GM23338 (cell line): ENCODE data around the gene HAPLN2. TPM values are rescaled to one million over a fixed set of nuclear protein-coding genes. Genes with fewer than 3 reads are reported as not detected.

Experiments used
- ATAC-seq: fragments of 200-7000 bp; cut with Tn5 transposase; 3 replicates; pipeline ENCODE4 v1.9.1; 2020
- DNase-seq: peaks from one replicate; pipeline ENCODE4 v3.0.0-alpha.2; 2015; ENCODE audit warnings: low spot score
- H2AFZ ChIP-seq: fragments of 200-600 bp; sonication (generic); 2 replicates; pipeline ENCODE4 v1.8.0; 2016; ENCODE audit warnings: antibody characterized with exemption, mild to moderate bottlenecking, moderate library complexity
- H3F3A ChIP-seq: fragments of 200-600 bp; sonication (generic); replicated peaks from 2 replicates; pipeline ENCODE4 v1.8.0; 2017; ENCODE audit warnings: antibody characterized with exemption, mixed run types, low read depth
- H3K27ac ChIP-seq: fragments of 200-600 bp; sonication (generic); 2 replicates; pipeline ENCODE4 v1.6.1; 2016; ENCODE audit warnings: low read depth
- H3K27me3 ChIP-seq: fragments of 200-600 bp; sonication (generic); 2 replicates; pipeline ENCODE4 v1.8.0; 2016; ENCODE audit warnings: mild to moderate bottlenecking, mixed run types, moderate library complexity; ENCODE audit not compliant: insufficient read depth
- H3K36me3 ChIP-seq: fragments of 200-600 bp; sonication (generic); 2 replicates; pipeline ENCODE4 v1.8.0; 2016; ENCODE audit warnings: mild to moderate bottlenecking; ENCODE audit not compliant: insufficient read depth
- H3K4me1 ChIP-seq: fragments of 200-600 bp; sonication (generic); 2 replicates; pipeline ENCODE4 v1.8.0; 2016; ENCODE audit warnings: mild to moderate bottlenecking, moderate library complexity; ENCODE audit not compliant: insufficient read depth
- H3K4me2 ChIP-seq: fragments of 200-600 bp; sonication (generic); 2 replicates; pipeline ENCODE4 v1.7.1; 2017; ENCODE audit warnings: mixed run types
- H3K4me3 ChIP-seq: fragments of 200-600 bp; sonication (generic); 2 replicates; pipeline ENCODE4 v1.6.1; 2016; ENCODE audit warnings: mixed run types
- H3K79me2 ChIP-seq: fragments of 200-600 bp; sonication (generic); replicated peaks from 2 replicates; pipeline ENCODE4 v1.8.0; 2017; ENCODE audit warnings: mild to moderate bottlenecking; ENCODE audit not compliant: insufficient read depth
- H3K9me2 ChIP-seq: fragments of 200-600 bp; sonication (generic); 2 replicates; pipeline ENCODE4 v1.8.0; 2017; ENCODE audit not compliant: insufficient read depth
- H4K20me1 ChIP-seq: fragments of 200-600 bp; sonication (generic); replicated peaks from 2 replicates; pipeline ENCODE4 v1.8.0; 2017; ENCODE audit warnings: mild to moderate bottlenecking; ENCODE audit not compliant: insufficient read depth
- H3K27ac Mint-ChIP-seq: 2 replicates; pipeline ENCODE4 v1.8.0; 2020; ENCODE audit warnings: inconsistent platforms, mild to moderate bottlenecking, moderate library complexity, mixed read lengths
- H3K27me3 Mint-ChIP-seq: 3 replicates; pipeline ENCODE4 v1.8.0; 2022; ENCODE audit warnings: low read depth, mild to moderate bottlenecking, moderate library complexity, mixed read lengths, inconsistent platforms; ENCODE audit not compliant: insufficient read depth, poor library complexity
- H3K36me3 Mint-ChIP-seq: 3 replicates; pipeline ENCODE4 v1.8.0; 2021; ENCODE audit warnings: low read depth, mild to moderate bottlenecking, inconsistent platforms, moderate library complexity, mixed read lengths
- H3K4me1 Mint-ChIP-seq: 3 replicates; pipeline ENCODE4 v1.8.0; 2020; ENCODE audit warnings: mild to moderate bottlenecking, inconsistent platforms, mixed read lengths
- H3K4me3 Mint-ChIP-seq: 3 replicates; pipeline ENCODE4 v1.8.0; 2021; ENCODE audit warnings: moderate library complexity, mild to moderate bottlenecking, inconsistent platforms, mixed read lengths
- H3K9me3 Mint-ChIP-seq: 3 replicates; pipeline ENCODE4 v1.8.0; 2020; ENCODE audit warnings: moderate library complexity, mild to moderate bottlenecking, inconsistent platforms, mixed read lengths
- EZH2 ChIP-seq: fragments of 200-600 bp; sonication (generic); IDR thresholded peaks from one replicate; pipeline ENCODE4 v1.8.0; 2017; ENCODE audit warnings: antibody characterized with exemption, mild to moderate bottlenecking, low read depth; ENCODE audit not compliant: unreplicated experiment
- JUNB ChIP-seq: IDR thresholded peaks from one replicate; pipeline ENCODE4 v1.6.1; 2016; ENCODE audit warnings: antibody characterized with exemption; ENCODE audit not compliant: unreplicated experiment
- NANOG ChIP-seq: IDR thresholded peaks from 2 replicates; pipeline ENCODE4 v1.6.1; 2016; ENCODE audit warnings: antibody characterized with exemption, borderline replicate concordance
- POLR2AphosphoS5 ChIP-seq: IDR thresholded peaks from 2 replicates; pipeline ENCODE4 v1.6.1; 2016; ENCODE audit warnings: antibody characterized with exemption, low read depth
- STAT1 ChIP-seq: IDR thresholded peaks from one replicate; pipeline ENCODE4 v1.6.1; 2016; ENCODE audit warnings: antibody characterized with exemption; ENCODE audit not compliant: unreplicated experiment
- ZNF331 ChIP-seq: fragments of 250-450 bp; sonication (Bioruptor Pico); IDR thresholded peaks from 2 replicates; pipeline ENCODE4 v1.5.0; 2020; ENCODE audit warnings: low read depth, mild to moderate bottlenecking, moderate library complexity
- polyA plus RNA-seq: library from polyadenylated mRNA; unstranded; fragments of >200 nt; fragmentation: Nextera tagmentation; extraction: Ambion mirVana; gene quantifications from 2 replicates; pipeline ENCODE4 v1.2.1, GENCODE V29; 2016
- total RNA-seq: library from RNA; depleted of rRNA; stranded (reverse); fragments of >200 nt; shearing (Covaris generic); gene quantifications from 2 replicates; pipeline ENCODE4 v1.2.3, GENCODE V29; 2014
- TF ChIP-seq, protein P1 (sequence below): fragments of 250-450 bp; sonication (Bioruptor Pico); IDR thresholded peaks from 2 replicates; pipeline ENCODE4 v1.5.0; 2020; ENCODE audit warnings: mild to moderate bottlenecking, moderate library complexity
- TF ChIP-seq, protein P2 (sequence below), 2 experiments: fragments of 200-600 bp in 1 of 2; sonication (generic) in 1 of 2; conservative IDR thresholded peaks; 2 replicates each; pipeline versions ENCODE4 v1.5.1 to v1.6.1; 2016 to 2017; ENCODE audit warnings: antibody characterized with exemption in 2 of 2, low read depth in 2 of 2, mild to moderate bottlenecking in 2 of 2, moderate library complexity in 1 of 2
- TF ChIP-seq, protein P3 (sequence below): IDR thresholded peaks from 2 replicates; pipeline ENCODE4 v1.6.1; 2016; ENCODE audit warnings: antibody characterized with exemption
- TF ChIP-seq, protein P4 (sequence below): IDR thresholded peaks from one replicate; pipeline ENCODE4 v1.6.1; 2018; ENCODE audit warnings: antibody characterized with exemption; ENCODE audit not compliant: unreplicated experiment

HAPLN2 gene
- total and polyA plus RNA-seq, 2 experiments from 2014 or later = 0.53 TPM; not detected in 1

DNA sequence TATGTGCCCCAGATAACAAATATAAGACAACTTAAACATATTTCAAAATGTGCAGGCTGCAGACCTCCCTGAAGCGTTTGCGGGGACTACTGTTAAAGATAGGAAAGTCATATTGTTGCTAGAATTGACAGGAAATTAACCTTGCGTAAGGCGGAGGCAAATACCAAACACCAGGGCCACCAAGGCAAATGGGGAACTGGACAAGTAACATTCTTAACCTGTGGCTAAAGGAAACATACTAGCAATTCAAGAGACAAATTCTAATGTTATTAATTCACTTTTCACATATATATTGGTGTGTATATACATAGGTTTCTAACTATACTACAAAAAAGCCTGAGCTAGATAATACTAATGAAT, 6.8 kb downstream of the HAPLN2 start (continued):
- TF ChIP-seq, protein P1, sequence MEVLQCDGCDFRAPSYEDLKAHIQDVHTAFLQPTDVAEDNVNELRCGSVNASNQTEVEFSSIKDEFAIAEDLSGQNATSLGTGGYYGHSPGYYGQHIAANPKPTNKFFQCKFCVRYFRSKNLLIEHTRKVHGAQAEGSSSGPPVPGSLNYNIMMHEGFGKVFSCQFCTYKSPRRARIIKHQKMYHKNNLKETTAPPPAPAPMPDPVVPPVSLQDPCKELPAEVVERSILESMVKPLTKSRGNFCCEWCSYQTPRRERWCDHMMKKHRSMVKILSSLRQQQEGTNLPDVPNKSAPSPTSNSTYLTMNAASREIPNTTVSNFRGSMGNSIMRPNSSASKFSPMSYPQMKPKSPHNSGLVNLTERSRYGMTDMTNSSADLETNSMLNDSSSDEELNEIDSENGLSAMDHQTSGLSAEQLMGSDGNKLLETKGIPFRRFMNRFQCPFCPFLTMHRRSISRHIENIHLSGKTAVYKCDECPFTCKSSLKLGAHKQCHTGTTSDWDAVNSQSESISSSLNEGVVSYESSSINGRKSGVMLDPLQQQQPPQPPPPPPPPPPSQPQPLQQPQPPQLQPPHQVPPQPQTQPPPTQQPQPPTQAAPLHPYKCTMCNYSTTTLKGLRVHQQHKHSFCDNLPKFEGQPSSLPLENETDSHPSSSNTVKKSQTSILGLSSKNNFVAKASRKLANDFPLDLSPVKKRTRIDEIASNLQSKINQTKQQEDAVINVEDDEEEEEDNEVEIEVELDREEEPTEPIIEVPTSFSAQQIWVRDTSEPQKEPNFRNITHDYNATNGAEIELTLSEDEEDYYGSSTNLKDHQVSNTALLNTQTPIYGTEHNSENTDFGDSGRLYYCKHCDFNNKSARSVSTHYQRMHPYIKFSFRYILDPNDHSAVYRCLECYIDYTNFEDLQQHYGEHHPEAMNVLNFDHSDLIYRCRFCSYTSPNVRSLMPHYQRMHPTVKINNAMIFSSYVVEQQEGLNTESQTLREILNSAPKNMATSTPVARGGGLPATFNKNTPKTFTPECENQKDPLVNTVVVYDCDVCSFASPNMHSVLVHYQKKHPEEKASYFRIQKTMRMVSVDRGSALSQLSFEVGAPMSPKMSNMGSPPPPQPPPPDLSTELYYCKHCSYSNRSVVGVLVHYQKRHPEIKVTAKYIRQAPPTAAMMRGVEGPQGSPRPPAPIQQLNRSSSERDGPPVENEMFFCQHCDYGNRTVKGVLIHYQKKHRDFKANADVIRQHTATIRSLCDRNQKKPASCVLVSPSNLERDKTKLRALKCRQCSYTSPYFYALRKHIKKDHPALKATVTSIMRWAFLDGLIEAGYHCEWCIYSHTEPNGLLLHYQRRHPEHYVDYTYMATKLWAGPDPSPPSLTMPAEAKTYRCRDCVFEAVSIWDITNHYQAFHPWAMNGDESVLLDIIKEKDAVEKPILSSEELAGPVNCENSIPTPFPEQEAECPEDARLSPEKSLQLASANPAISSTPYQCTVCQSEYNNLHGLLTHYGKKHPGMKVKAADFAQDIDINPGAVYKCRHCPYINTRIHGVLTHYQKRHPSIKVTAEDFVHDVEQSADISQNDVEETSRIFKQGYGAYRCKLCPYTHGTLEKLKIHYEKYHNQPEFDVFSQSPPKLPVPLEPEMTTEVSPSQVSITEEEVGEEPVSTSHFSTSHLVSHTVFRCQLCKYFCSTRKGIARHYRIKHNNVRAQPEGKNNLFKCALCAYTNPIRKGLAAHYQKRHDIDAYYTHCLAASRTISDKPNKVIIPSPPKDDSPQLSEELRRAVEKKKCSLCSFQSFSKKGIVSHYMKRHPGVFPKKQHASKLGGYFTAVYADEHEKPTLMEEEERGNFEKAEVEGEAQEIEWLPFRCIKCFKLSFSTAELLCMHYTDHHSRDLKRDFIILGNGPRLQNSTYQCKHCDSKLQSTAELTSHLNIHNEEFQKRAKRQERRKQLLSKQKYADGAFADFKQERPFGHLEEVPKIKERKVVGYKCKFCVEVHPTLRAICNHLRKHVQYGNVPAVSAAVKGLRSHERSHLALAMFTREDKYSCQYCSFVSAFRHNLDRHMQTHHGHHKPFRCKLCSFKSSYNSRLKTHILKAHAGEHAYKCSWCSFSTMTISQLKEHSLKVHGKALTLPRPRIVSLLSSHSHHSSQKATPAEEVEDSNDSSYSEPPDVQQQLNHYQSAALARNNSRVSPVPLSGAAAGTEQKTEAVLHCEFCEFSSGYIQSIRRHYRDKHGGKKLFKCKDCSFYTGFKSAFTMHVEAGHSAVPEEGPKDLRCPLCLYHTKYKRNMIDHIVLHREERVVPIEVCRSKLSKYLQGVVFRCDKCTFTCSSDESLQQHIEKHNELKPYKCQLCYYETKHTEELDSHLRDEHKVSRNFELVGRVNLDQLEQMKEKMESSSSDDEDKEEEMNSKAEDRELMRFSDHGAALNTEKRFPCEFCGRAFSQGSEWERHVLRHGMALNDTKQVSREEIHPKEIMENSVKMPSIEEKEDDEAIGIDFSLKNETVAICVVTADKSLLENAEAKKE = no peak
- TF ChIP-seq JUNB (no peak), POLR2AphosphoS5 (no peak), EZH2 (no peak), STAT1 (no peak)

DNA sequence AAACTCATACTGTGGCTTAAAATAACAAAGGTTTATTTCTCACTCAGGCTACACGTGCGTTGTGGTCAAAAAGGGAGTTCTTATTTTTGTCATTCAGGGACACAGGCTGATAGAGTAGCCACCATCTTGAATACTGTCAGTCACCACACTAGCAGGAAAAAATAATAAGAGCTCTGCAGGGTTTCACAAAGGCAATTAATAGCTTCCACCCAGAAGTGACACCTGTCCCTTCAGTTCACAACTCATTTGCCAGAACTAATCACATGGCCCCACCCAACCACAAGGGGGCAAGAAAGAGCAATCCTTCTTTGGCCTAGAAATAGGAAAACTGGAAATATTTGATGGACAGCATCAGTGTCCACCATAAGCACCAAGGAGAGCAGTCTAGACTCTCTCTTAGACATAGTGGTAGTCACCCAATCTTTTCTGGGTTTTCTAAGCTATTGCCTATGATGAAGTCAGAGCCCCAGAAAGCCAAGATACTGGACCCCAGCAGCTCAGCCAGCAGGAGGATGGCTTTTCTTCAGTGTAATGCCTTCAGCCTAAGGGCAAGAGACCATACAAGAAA, 8.2 kb downstream of the HAPLN2 start:
- Mint-ChIP-seq H3K36me3 (no peaks in the 10 kb centered on the region), H3K9me3 (no peaks in the 10 kb centered on the region; the same call in 2 of the 3 replicates), H3K27me3 (peaks cover 48% of the 10 kb centered on the region), H3K4me3 (no peak overlapping the region), H3K4me1 (peaks cover 7% of the 10 kb centered on the region), H3K27ac (no peak overlapping the region)
- peaks cover 6% of the 10 kb centered on the region; the same call in 1 of the 2 replicates for H3K4me1 ChIP-seq
- no peak overlapping the region for H3K27ac ChIP-seq
- H3K4me3 ChIP-seq = no peak overlapping the region
- H3K9me2 ChIP-seq = no peaks in the 10 kb centered on the region
- ATAC-seq (no peak), DNase-seq (peak; percentile 75)
- H3K4me2 ChIP-seq = no peak overlapping the region
- peaks cover 12% of the 10 kb centered on the region; the same call in 1 of the 2 replicates for H3F3A ChIP-seq
- TF ChIP-seq POLR2AphosphoS5 (no peak), JUNB (no peak), ZNF331 (no peak), STAT1 (no peak), NANOG (no peak)
- TF ChIP-seq, protein P2, sequence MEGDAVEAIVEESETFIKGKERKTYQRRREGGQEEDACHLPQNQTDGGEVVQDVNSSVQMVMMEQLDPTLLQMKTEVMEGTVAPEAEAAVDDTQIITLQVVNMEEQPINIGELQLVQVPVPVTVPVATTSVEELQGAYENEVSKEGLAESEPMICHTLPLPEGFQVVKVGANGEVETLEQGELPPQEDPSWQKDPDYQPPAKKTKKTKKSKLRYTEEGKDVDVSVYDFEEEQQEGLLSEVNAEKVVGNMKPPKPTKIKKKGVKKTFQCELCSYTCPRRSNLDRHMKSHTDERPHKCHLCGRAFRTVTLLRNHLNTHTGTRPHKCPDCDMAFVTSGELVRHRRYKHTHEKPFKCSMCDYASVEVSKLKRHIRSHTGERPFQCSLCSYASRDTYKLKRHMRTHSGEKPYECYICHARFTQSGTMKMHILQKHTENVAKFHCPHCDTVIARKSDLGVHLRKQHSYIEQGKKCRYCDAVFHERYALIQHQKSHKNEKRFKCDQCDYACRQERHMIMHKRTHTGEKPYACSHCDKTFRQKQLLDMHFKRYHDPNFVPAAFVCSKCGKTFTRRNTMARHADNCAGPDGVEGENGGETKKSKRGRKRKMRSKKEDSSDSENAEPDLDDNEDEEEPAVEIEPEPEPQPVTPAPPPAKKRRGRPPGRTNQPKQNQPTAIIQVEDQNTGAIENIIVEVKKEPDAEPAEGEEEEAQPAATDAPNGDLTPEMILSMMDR (conservative IDR thresholded peaks at IDR 0.05; ENCODE audit: low read depth in 2 of 2) = peak; percentile 87 to 95
- TF ChIP-seq, protein P3, sequence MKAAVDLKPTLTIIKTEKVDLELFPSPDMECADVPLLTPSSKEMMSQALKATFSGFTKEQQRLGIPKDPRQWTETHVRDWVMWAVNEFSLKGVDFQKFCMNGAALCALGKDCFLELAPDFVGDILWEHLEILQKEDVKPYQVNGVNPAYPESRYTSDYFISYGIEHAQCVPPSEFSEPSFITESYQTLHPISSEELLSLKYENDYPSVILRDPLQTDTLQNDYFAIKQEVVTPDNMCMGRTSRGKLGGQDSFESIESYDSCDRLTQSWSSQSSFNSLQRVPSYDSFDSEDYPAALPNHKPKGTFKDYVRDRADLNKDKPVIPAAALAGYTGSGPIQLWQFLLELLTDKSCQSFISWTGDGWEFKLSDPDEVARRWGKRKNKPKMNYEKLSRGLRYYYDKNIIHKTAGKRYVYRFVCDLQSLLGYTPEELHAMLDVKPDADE = no peak
- TF ChIP-seq, protein P4, sequence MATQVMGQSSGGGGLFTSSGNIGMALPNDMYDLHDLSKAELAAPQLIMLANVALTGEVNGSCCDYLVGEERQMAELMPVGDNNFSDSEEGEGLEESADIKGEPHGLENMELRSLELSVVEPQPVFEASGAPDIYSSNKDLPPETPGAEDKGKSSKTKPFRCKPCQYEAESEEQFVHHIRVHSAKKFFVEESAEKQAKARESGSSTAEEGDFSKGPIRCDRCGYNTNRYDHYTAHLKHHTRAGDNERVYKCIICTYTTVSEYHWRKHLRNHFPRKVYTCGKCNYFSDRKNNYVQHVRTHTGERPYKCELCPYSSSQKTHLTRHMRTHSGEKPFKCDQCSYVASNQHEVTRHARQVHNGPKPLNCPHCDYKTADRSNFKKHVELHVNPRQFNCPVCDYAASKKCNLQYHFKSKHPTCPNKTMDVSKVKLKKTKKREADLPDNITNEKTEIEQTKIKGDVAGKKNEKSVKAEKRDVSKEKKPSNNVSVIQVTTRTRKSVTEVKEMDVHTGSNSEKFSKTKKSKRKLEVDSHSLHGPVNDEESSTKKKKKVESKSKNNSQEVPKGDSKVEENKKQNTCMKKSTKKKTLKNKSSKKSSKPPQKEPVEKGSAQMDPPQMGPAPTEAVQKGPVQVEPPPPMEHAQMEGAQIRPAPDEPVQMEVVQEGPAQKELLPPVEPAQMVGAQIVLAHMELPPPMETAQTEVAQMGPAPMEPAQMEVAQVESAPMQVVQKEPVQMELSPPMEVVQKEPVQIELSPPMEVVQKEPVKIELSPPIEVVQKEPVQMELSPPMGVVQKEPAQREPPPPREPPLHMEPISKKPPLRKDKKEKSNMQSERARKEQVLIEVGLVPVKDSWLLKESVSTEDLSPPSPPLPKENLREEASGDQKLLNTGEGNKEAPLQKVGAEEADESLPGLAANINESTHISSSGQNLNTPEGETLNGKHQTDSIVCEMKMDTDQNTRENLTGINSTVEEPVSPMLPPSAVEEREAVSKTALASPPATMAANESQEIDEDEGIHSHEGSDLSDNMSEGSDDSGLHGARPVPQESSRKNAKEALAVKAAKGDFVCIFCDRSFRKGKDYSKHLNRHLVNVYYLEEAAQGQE = peak; percentile 14
- H4K20me1 ChIP-seq = no peaks in the 10 kb centered on the region
- H3K27me3 ChIP-seq = peaks cover 55% of the 10 kb centered on the region
- H3K36me3 ChIP-seq = no peaks in the 10 kb centered on the region; the same call in 1 of the 2 replicates
- no peaks in the 10 kb centered on the region for H3K79me2 ChIP-seq
- H2AFZ ChIP-seq = no peak overlapping the region
